Daoy (cell line): ENCODE measurements around the gene STK31. TPM values are rescaled to one million over a fixed set of nuclear protein-coding genes. Genes with fewer than 3 reads are reported as not detected.
"Not testable (repeated sequence)": the region's sequence is repeated elsewhere in the genome, so short reads cannot be mapped to it uniquely, and the experiment has no call there.

Experiments
- DNase-seq: peaks from one replicate; pipeline ENCODE4 v3.0.0-alpha.2; 2015; ENCODE audit warnings: low read depth
- total RNA-seq: library from RNA; depleted of rRNA; stranded (reverse); fragments of >200 nt; shearing (Covaris generic); gene quantifications from 2 replicates; pipeline ENCODE4 v1.2.3, GENCODE V29; 2014; rRNA removed

STK31 gene, protein sequence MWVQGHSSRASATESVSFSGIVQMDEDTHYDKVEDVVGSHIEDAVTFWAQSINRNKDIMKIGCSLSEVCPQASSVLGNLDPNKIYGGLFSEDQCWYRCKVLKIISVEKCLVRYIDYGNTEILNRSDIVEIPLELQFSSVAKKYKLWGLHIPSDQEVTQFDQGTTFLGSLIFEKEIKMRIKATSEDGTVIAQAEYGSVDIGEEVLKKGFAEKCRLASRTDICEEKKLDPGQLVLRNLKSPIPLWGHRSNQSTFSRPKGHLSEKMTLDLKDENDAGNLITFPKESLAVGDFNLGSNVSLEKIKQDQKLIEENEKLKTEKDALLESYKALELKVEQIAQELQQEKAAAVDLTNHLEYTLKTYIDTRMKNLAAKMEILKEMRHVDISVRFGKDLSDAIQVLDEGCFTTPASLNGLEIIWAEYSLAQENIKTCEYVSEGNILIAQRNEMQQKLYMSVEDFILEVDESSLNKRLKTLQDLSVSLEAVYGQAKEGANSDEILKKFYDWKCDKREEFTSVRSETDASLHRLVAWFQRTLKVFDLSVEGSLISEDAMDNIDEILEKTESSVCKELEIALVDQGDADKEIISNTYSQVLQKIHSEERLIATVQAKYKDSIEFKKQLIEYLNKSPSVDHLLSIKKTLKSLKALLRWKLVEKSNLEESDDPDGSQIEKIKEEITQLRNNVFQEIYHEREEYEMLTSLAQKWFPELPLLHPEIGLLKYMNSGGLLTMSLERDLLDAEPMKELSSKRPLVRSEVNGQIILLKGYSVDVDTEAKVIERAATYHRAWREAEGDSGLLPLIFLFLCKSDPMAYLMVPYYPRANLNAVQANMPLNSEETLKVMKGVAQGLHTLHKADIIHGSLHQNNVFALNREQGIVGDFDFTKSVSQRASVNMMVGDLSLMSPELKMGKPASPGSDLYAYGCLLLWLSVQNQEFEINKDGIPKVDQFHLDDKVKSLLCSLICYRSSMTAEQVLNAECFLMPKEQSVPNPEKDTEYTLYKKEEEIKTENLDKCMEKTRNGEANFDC
- total RNA-seq, result 0.34 and 0.36 TPM in 2 replicates

DNA sequence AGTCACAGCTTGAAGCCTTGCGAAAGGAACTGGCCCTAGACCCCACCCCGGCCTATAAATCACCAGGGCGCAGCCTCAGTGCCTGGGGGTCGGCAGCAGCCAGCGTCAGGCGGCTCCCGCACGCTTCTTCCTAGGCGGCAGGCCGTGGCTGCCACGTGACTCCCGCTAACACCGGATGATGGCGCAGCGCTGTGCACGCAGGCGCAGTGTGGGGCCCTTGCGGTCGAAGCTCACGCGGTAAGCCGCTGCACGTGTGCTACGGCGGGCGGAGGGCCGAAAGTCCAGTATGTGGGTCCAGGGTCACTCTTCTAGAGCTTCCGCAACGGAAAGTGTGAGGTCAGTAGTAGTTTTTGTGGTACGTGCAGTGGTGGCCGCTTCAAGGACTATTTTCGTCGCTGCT, at the start of gene STK31:
STK31 (plus strand) TSS at position 220 of the 400 bp plus-strand sequence; CDS start at position 287, 67 bp downstream.
- no peak for DNase-seq

DNA sequence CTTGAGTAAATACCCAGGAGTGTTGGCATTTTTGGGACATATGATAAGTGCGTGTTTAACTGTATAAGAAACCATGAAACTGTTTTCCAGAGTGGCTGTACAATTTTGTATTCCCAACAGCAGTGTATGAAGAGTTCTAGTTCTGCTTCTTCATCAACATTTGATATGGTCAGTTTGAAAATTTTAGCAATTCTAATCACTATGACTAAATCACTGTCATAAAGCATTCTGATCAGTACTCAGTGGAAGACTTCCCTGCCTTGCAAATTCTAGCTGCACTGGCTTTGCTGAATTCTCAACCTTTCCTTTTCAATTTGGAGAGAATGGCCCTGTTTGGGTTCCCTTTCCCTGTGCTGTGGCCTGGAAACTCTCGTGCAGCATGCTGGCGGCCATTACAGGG, 48.6 kb upstream of the STK31 start:
- no peak for DNase-seq

DNA sequence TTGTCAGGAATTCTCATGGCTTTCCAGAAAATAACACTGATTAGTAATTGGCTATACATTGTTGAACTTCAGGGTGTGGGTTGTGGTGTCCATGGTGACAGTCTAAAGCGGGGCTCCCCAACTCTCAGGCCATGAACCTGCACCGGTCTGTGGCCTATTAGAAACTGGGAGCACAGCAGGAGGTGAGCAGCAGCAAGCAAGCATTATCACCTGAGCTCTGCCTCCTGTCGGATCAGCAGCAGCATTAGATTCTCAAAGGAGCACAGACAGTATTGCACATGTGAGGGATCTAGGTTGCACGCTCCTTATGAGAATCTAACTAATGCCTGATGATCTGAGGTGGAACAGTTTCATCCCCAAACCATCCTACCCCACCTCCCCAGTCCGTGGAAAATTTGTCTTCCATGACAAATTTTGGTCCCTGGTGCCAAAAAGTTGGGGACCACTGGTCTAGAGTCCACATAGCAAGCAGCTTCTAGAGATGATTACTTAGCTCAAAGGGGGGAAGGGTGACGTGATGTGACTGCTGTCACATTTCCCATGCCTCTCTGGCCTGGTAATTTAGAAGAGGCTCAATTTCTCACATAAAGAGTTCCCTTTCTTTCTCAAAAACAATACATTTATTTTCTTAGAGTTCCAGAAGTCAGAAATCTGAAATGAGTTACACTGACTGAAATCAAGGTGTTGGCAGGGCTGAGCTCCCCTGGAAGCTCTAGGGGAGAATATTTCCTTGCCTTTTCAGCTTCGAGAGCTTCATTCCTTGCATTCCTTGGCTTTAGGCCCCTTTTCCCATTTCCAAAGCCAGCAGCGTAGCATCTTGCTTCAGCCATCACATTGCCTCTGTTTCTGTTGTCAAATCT, 47.7 kb upstream of the STK31 start:
- DNase-seq, result peak; percentile 21

DNA sequence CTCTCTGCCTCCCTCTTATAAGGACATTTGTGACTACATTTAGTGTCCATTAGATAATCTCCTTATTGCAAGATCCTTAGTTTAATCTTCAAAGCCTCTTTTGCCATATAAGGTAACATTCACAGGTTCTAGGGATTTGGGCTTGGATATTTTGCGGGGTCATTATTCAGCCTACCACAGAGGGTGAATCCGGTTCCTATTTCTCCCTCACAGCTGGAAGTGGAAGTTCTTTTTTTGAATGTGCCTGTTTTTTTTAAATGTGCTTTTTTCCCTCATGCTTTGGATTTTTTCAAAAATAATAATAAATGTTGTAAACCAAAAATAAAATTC, 47.1 kb upstream of the STK31 start:
- no peak for DNase-seq

DNA sequence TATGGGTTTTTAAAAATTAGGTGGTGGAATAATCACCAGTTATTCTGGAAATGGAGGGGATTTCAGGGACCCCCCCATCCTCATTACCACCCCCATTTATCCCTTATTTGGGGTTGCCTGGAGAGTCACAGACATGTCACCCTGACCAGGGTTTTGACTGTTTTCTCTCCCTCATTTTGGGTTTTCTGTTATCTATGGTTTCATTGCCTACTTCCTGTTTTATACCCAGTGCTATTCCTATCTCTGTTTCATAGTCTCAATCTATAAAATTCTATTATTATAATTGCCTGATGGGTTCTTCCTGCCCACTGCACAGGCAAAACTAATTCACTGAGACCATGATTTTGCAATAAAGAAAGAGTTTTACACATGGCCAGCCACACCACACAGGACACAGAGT, 45.9 kb upstream of the STK31 start:
- DNase-seq, result no peak

DNA sequence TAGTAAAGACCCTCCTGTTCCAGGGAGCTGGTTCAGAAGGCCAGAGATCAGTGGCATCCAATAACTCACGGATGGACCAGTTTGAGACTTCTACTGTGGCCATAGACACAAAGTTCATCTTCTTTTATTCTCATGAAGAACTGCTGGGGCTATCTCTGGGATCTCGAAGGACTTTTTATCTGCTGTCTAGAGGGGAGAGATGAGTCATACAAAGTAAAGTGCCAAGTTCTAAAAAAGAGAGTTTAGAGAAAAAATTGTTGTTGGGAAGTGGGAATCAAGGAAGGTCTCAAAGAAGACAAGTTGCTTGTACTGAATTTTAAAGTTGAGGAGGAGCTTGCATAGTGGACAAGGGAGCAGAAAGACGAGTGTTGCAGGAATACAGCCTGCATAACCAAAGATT, 38.0 kb upstream of the STK31 start:
- DNase-seq, result no peak

DNA sequence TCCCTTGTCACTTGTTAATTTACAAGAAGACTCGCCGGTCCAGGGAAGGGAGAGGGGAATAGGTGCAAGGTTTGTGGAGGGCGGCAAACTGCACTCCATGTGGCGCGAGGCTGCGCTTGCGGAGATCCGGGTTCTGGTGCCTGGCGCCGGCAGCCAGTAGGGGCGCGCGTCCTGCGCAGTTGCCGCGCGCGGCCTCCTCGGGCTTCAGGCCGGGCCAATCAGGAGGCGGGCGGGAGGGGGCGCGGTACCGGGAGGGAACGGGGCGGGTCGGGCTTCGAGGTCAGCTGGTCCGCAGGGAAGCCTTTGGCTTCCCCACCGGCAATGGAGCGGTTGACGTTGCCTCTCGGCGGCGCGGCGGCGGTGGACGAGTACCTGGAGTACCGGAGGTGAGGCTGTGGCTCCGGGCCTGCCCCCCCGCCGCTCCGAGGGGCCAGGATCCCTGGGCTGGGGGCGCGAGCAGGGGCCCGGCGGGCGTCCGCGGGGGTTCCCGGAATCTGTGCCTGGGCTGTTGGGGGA, 30.1 kb upstream of the STK31 start, which contains the start of gene FAM221A:
FAM221A (plus strand) TSS at position 302 of the 516 bp plus-strand sequence; CDS start at position 322, 20 bp downstream.
- DNase-seq, result peak; percentile 93

DNA sequence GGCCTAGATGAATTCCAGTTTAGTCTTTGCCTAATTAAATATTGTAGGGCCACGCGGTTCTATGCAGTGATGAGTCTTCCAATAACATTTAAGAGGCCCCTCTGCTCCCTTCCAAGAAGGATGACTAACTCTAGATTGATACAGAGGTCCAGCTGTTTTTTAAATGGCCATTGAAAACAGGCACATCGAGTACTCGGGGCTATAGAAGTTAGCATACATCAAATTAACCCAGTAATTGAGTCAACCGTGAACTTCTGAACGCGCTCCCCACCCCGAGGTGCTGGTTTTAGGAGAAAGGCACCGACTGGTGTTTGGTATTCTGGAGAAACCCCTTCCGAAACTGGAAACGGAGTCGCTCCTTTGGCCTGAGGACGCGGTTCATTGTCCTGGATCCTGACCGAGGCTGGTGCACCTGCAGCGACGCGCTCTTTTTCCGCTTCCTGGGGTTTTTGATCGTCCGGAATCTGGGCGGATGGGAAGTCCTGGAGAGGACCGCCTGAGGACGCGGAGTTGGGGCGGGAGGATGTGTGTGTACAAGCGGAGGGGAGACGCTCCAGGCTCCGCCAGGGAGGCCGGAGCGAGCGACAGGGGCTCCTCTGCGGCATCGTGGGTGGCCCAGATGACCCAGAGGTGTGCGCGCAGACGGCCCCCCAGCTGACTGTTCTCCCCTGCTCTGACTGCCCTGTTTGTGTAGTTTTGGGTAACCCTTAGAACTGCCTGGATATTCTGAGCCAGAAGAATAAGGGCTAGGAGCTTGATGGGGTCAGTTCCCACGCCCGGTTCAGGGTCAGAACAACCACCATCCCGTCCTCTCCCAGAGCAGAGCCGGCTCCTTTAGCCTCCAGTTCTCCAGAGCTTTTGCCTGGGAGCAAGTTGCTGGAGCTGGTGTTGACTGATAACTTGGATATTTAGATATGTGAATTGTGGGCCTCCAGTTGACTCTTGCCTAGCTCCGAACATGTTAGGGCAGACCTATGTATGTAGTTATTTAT, 29.3 kb upstream of the STK31 start:
- peak; percentile 85 for DNase-seq

DNA sequence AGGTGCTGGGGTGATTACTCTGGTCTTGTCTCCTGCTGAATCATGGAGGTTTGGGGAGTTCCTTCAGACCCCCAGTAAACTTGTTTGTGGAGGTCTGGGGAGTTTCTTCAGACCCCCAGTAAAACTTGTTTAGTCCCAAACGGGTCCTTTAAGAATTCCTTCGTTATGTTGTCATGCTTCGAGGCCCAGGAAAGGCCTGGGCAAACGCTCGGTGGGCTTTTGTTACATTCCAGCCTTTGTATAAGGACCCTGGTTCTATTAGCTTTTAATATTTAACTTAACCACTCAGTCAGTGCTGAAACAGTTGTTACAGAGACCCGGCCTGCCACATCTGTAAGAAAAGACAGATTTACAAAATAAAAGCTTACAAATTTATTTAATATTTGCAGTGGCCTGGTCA, 26.0 kb upstream of the STK31 start:
- DNase-seq, result not testable (repeated sequence)

DNA sequence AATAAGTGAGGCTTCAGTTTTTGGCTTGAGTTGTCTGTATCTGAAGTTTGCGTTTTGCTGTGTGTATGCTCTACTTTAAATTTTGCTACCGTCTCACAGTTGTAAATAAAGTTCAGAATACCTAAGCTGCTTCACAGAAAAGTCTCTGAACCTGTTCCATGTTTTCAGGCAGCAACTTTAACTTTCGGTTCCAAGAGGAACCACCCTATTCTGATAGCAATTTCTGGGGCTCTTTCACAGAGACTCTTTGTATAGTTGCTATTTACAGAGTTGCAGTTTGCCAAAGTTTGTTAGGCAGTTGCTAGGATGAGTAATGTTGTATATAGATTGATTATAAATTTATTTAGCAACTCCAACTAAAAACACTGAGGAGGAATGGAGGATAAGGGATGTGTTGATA, 24.3 kb upstream of the STK31 start:
- DNase-seq, result no peak

DNA sequence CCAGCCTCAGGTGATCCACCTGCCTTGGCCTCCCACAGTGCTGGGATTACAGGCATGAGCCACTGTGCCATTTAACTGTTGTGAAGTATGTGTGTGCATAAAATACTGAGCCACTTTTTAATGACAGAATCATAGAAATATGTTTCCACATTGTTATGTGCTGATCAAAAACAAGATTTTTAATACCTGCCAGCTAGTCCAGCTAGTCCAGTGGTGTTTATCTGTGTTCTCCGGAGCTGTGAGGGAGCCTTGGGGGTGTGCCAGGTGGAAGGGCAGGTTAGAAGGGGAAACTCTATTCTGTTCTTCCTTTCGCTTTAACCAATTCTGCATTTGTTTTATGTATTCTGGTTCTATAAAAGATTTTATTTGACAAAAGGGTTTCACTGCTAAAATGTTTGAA, 23.0 kb upstream of the STK31 start:
- no peak for DNase-seq

DNA sequence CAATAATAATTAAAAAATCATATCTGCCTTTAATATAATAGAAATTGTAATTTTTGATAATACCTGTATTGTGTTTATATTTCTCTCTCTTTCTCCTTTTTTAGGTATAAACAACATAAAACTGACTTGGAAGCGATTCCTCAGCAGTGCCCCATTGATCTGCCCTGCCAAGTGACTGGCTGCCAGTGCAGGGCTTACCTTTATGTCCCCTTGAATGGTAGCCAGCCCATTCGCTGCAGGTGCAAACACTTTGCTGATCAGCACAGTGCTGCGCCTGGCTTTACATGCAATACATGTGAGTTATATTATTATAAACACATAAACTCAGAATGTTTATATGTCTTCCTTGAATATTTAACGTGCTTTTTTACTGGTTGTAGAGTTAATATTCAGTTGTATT, 20.9 kb upstream of the STK31 start:
- no peak for DNase-seq

DNA sequence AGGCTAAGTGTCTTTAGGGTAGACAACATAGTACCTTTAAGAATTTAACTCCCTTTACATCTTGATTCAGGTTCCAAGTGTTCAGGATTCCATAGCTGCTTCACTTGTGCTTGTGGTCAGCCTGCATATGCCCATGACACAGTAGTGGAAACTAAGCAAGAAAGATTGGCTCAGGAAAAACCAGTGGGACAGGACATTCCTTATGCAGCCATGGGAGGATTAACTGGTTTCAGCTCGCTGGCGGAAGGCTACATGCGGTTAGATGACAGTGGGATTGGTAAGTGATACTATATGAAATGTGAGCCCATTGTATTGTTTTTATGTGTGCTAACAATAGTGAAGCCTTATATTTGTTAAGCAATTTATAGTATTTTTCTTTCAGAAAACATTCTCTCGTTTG, 18.7 kb upstream of the STK31 start:
- DNase-seq, result no peak

DNA sequence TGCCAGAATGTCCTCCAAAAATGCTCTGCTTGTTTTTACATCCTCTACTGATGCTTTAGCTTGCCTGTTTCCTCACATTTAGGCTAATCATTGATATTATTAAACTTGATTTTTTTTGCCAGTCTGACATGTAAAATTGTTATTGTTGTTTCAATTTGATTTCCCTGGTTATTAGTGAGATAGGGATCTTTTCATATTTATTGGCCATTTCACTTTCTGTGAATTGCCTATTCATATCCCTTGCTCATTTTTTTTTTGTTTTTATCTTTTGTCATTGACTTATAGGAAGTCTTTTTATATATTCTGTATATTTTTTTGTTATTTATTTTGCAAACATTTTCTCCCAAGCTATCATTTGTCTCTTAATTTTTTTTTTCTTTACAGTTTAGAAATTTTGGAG, 16.8 kb upstream of the STK31 start:
- DNase-seq, result no peak

DNA sequence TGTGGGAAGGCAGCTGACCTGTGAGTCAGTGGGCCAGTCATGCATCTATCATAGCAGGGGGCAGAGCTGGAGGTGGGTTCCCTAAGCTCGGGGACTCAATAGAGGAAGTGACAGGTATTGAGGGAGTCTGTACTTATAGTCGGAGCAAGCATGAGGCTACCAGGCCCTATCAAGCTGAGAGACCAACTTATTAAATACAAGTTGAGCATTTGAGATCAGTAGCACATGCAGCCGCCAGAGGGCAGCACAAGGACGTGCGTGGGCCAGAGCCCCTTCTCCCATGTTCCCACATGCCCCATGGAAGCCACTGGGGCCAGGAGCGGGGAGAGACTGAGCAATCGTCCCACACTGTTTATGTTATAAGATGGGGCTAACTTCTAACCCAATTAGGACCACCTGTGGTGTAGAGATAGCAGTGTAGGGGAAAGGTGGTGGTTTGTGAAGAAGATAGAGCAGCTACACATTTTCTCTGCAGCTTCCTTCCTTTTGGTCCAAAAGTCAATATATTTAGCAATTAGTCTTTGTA, 13.0 kb upstream of the STK31 start:
- peak; percentile 91 for DNase-seq

DNA sequence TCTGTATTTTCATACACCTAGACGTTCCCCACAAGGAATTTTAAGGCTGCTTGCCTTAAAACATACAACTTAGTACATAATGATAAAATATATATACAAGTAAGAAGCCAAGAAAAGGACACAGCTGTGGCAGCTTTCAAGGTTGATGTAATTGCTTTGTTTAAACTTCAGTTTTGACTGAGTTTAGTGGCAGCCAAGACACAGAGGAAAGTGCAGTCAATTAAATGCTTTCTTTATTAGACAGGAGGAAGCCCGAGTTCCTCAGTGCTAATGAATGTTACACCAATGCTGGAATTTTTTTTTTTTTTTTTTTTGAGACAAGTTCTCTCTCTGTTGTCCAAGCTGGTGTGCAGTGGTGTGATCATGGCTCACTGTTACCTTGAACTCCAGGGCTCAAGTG, 11.2 kb upstream of the STK31 start:
- DNase-seq, result no peak

DNA sequence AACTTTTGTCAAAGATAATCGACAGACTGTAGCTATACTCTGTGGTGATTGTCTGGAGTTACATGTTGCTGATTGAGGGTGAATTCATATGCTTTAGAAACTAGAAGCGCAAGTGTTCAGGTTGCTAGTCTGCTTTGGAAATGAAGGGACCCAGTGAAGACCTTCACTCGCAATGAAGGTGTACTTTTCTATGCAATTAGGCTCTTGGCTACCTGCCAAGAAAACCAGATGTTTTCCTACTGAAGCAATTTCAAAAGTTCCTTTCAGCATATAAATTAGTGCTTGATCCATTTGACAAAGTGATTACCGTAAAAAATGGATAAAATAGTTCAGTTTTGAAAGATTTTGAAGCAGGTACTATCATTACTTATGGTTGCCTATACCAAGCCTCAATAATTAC, 10.0 kb upstream of the STK31 start:
- no peak for DNase-seq

DNA sequence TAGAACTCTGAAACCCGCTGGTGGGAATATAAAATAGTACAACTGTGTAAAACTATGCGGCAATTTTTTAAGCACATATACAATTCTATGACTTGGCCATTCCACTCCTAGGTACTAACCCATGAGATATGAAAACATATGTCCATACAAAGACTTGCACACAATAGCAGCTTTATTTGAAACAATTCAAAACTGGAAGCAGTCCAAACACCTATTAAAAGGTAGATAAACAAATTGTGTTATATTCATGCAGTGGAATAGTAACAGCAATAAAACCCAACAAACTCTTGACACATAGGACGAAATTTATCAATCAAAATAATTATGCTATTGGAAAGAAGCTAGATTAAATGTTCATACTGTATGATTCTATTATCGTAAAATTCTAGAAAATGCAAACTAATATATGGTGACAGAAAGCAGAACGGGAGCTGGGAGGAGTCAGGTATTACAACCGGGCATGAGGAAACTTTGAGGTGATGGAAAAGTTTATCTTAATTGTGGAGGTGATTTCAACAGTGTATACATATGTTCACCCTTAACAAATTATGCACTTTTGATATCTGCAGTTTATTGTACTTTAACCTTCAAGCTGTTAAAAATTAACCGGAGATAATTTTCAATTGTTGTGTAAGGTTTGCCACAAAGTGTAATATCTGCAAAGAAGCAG, 803 bp upstream of the STK31 start:
- DNase-seq, result no peak
